ENCODE results near the gene MRPS23.

The MRPS23 gene

GRCh38 chr17:57892146-57892819, 42.4 kb upstream of the MRPS23 start:
- TF ChIP-seq CTCF (IDR thresholded peaks at IDR 0.05; ENCODE audit: low read length): peak; percentile 97
- no peak for TF ChIP-seq EZH2 (IDR thresholded peaks at IDR 0.05; ENCODE audit: borderline replicate concordance, low read length)
- no peaks in the 10 kb centered on the region for H3F3A ChIP-seq (ENCODE audit: insufficient read depth, low read length)
- H3K27ac ChIP-seq (ENCODE audit: low read depth, low read length, poor library complexity, severe bottlenecking): no peak overlapping the region
- H3K36me3 ChIP-seq (ENCODE audit: insufficient read depth, low read length): no peaks in the 10 kb centered on the region
- no peaks in the 10 kb centered on the region for H3K79me2 ChIP-seq (ENCODE audit: insufficient read depth, low read length)
- no peaks in the 10 kb centered on the region for H3K4me1 ChIP-seq (ENCODE audit: insufficient read depth, low read length, severe bottlenecking)
- H3K4me3 ChIP-seq (ENCODE audit: low read depth, low read length, poor library complexity, severe bottlenecking): no peak overlapping the region
- H3K27me3 ChIP-seq (ENCODE audit: insufficient read depth, low read length): peaks cover 13% of the 10 kb centered on the region
- H3K9me2 ChIP-seq (ENCODE audit: low read depth, low read length): no peaks in the 10 kb centered on the region
- H3K9me3 ChIP-seq (ENCODE audit: low read length): no peaks in the 10 kb centered on the region
- H3K9ac ChIP-seq (ENCODE audit: low read length): no peak overlapping the region
- H2AFZ ChIP-seq (ENCODE audit: low read length): no peak overlapping the region
- no peak overlapping the region for H3K4me2 ChIP-seq (ENCODE audit: low read length)
- H4K20me1 ChIP-seq (ENCODE audit: insufficient read depth, low read length): no peaks in the 10 kb centered on the region

GRCh38 chr17:57890857-57891232, 41.0 kb upstream of the MRPS23 start:
- H3K36me3 ChIP-seq (ENCODE audit: insufficient read depth, low read length): no peaks in the 10 kb centered on the region
- no peaks in the 10 kb centered on the region for H4K20me1 ChIP-seq (ENCODE audit: insufficient read depth, low read length)
- H3K27me3 ChIP-seq (ENCODE audit: insufficient read depth, low read length): peaks cover 12% of the 10 kb centered on the region
- H3K4me2 ChIP-seq (ENCODE audit: low read length): no peak overlapping the region
- H3K27ac ChIP-seq (ENCODE audit: low read depth, low read length, poor library complexity, severe bottlenecking): no peak overlapping the region
- no peak overlapping the region for H2AFZ ChIP-seq (ENCODE audit: low read length)
- no peak overlapping the region for H3K9ac ChIP-seq (ENCODE audit: low read length)
- no peak overlapping the region for H3K4me3 ChIP-seq (ENCODE audit: low read depth, low read length, poor library complexity, severe bottlenecking)
- no peaks in the 10 kb centered on the region for H3F3A ChIP-seq (ENCODE audit: insufficient read depth, low read length)
- no peaks in the 10 kb centered on the region for H3K9me2 ChIP-seq (ENCODE audit: low read depth, low read length)
- no peaks in the 10 kb centered on the region for H3K79me2 ChIP-seq (ENCODE audit: insufficient read depth, low read length)
- no peaks in the 10 kb centered on the region for H3K4me1 ChIP-seq (ENCODE audit: insufficient read depth, low read length, severe bottlenecking)
- no peaks in the 10 kb centered on the region for H3K9me3 ChIP-seq (ENCODE audit: low read length)
- TF ChIP-seq CTCF (IDR thresholded peaks at IDR 0.05; ENCODE audit: low read length) (no peak), EZH2 (IDR thresholded peaks at IDR 0.05; ENCODE audit: borderline replicate concordance, low read length) (no peak)

- Histone ChIP-seq H3F3A (ENCODE audit: insufficient read depth, low read length) (no peaks in the 10 kb centered on the region), H3K9me3 (ENCODE audit: low read length) (no peaks in the 10 kb centered on the region), H3K9ac (ENCODE audit: low read length) (no peak overlapping the region), H3K9me2 (ENCODE audit: low read depth, low read length) (no peaks in the 10 kb centered on the region), H3K79me2 (ENCODE audit: insufficient read depth, low read length) (no peaks in the 10 kb centered on the region), H3K4me3 (ENCODE audit: low read depth, low read length, poor library complexity, severe bottlenecking) (no peak overlapping the region), H3K4me1 (ENCODE audit: insufficient read depth, low read length, severe bottlenecking) (no peaks in the 10 kb centered on the region), H3K27me3 (ENCODE audit: insufficient read depth, low read length) (peaks cover 9% of the 10 kb centered on the region), H2AFZ (ENCODE audit: low read length) (no peak overlapping the region), H3K4me2 (ENCODE audit: low read length) (no peak overlapping the region), H3K36me3 (ENCODE audit: insufficient read depth, low read length) (no peaks in the 10 kb centered on the region), H4K20me1 (ENCODE audit: insufficient read depth, low read length) (no peaks in the 10 kb centered on the region), H3K27ac (ENCODE audit: low read depth, low read length, poor library complexity, severe bottlenecking) (no peak overlapping the region)
- no peak for TF ChIP-seq EZH2 (IDR thresholded peaks at IDR 0.05; ENCODE audit: borderline replicate concordance, low read length)
- no peak for TF ChIP-seq CTCF (IDR thresholded peaks at IDR 0.05; ENCODE audit: low read length)
These were observed 40.3 kb upstream of the MRPS23 start for GRCh38 chr17:57889892-57890856.
